ENCODE measurements around the gene PPP2R3A. TPM values are rescaled to one million over a fixed set of nuclear protein-coding genes. Genes with fewer than 3 reads are reported as not detected.

The PPP2R3A gene
- total and polyA plus RNA-seq, 2 of the 13 experiments (the other 11 are each of a cell fraction or from before 2014, with no cell fraction given) = 0.07 to 0.12 TPM

- TF ChIP-seq ZNF275 (CRISPR knock-in tag; IDR thresholded peaks at IDR 0.05; ENCODE audit: borderline replicate concordance) (no peak), PAF1 (CRISPR knock-in tag; IDR thresholded peaks at IDR 0.05) (no peak), SP4 (CRISPR knock-in tag; IDR thresholded peaks at IDR 0.05) (no peak), ZNF660 (CRISPR knock-in tag; IDR thresholded peaks at IDR 0.05; ENCODE audit: borderline replicate concordance, low read depth) (no peak), ZNF354B (CRISPR knock-in tag; IDR thresholded peaks at IDR 0.05) (no peak), SALL1 (CRISPR knock-in tag; IDR thresholded peaks at IDR 0.05) (no peak), CHD2 (IDR thresholded peaks at IDR 0.05; ENCODE audit: low read depth, low read length) (no peak), AHR (CRISPR knock-in tag; IDR thresholded peaks at IDR 0.05) (no peak), ZMYM4 (CRISPR knock-in tag; IDR thresholded peaks at IDR 0.05) (no peak), ZSCAN12 (CRISPR knock-in tag; IDR thresholded peaks at IDR 0.05) (no peak), ZNF318 (CRISPR knock-in tag; IDR thresholded peaks at IDR 0.05) (no peak)
These were observed 32.2 kb downstream of the PPP2R3A start (continued) for GRCh38 chr3:135997554-135998320.

Measured in HepG2 (cell line).